RWPE2 (cell line): ENCODE measurements around the gene SREK1IP1.

ENCODE experiments used
- ATAC-seq: fragments of 200-7000 bp; cut with Tn5 transposase; 3 replicates; pipeline ENCODE4 v1.9.1; 2021; ENCODE audit warnings: low read depth
- DNase-seq: peaks from one replicate; pipeline ENCODE4 v3.0.0-alpha.2; 2020; ENCODE audit warnings: low spot score
- H3K27ac ChIP-seq: fragments of 450-650 bp; 2 replicates; pipeline ENCODE4 v1.5.1; 2017; ENCODE audit warnings: mild to moderate bottlenecking; ENCODE audit not compliant: poor library complexity, severe bottlenecking
- H3K27me3 ChIP-seq: fragments of 250-450 bp; sonication (Bioruptor Pico); 2 replicates; pipeline ENCODE4 v1.5.1; 2021; ENCODE audit warnings: mild to moderate bottlenecking, moderate library complexity; ENCODE audit not compliant: insufficient read depth, poor library complexity, severe bottlenecking
- H3K36me3 ChIP-seq: fragments of 250-450 bp; sonication (Bioruptor Pico); 2 replicates; pipeline ENCODE4 v1.5.1; 2020; ENCODE audit warnings: low read depth, mild to moderate bottlenecking, moderate library complexity
- H3K4me1 ChIP-seq: fragments of 250-450 bp; sonication (Bioruptor Pico); 2 replicates; pipeline ENCODE4 v1.5.1; 2021; ENCODE audit warnings: mild to moderate bottlenecking, moderate library complexity; ENCODE audit not compliant: insufficient read depth, poor library complexity, severe bottlenecking
- H3K4me3 ChIP-seq: fragments of 250-450 bp; sonication (Bioruptor Pico); 2 replicates; pipeline ENCODE4 v1.5.1; 2021; ENCODE audit warnings: mild to moderate bottlenecking, moderate library complexity; ENCODE audit not compliant: severe bottlenecking
- H3K9me3 ChIP-seq: fragments of 250-450 bp; sonication (Bioruptor Pico); 2 replicates; pipeline ENCODE4 v1.5.1; 2021; ENCODE audit warnings: mild to moderate bottlenecking, moderate library complexity; ENCODE audit not compliant: severe bottlenecking
- TF ChIP-seq, protein P1 (sequence below): fragments of 450-650 bp; IDR thresholded peaks from one replicate; pipeline ENCODE4 v1.5.1; 2017; ENCODE audit warnings: mild to moderate bottlenecking, moderate library complexity; ENCODE audit not compliant: poor library complexity, severe bottlenecking

SREK1IP1 gene

GRCh38 chr5:64691291-64691690, 77.2 kb downstream of the SREK1IP1 start:
- TF ChIP-seq, protein P1, sequence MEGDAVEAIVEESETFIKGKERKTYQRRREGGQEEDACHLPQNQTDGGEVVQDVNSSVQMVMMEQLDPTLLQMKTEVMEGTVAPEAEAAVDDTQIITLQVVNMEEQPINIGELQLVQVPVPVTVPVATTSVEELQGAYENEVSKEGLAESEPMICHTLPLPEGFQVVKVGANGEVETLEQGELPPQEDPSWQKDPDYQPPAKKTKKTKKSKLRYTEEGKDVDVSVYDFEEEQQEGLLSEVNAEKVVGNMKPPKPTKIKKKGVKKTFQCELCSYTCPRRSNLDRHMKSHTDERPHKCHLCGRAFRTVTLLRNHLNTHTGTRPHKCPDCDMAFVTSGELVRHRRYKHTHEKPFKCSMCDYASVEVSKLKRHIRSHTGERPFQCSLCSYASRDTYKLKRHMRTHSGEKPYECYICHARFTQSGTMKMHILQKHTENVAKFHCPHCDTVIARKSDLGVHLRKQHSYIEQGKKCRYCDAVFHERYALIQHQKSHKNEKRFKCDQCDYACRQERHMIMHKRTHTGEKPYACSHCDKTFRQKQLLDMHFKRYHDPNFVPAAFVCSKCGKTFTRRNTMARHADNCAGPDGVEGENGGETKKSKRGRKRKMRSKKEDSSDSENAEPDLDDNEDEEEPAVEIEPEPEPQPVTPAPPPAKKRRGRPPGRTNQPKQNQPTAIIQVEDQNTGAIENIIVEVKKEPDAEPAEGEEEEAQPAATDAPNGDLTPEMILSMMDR = no peak
- Histone ChIP-seq H3K4me1 (no peaks in the 10 kb centered on the region), H3K36me3 (no peaks in the 10 kb centered on the region), H3K27ac (no peak overlapping the region), H3K9me3 (no peaks in the 10 kb centered on the region), H3K4me3 (no peak overlapping the region), H3K27me3 (peaks cover 26% of the 10 kb centered on the region)
- ATAC-seq = no peak
- DNase-seq = no peak

DNA sequence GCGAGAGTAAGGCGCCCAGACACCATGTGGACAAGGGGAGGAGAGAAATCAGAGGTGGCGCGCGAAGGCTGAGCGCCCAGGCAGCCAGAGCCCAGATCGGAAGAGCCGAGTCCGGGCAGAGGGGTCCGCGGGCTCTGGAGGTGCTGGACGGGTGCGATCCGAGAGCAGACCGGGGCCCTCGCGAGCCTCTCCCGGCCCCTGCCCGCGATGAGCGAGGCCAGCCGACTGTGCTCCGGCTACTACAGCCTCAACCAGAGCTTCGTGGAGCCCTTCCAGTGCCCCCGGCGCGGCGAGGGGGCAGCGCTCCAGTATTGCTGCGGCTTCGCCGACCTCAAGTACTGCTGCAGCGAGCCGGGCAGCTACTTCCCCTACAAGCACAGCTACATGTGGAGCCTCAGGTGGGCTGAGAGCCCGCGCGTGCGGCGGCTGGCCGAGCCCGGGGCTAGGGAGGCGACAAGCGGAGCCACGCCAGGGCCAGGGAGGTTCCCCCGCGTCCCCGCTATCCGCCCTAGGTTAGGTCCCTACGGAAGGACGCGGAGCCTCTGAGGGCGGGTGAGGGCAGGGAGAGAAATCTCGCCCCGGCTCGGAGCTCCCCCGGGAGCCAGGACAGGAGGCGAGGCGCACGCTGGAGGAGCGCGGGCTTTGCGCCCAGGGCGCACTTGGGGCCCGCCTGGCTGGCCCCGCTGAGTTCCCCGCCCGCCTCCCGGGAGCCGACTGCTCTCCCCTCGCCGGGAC, 77.9 kb downstream of the SREK1IP1 start, which contains the start of gene SHISAL2B:
Gene SHISAL2B (plus strand): TSS at position 87 of the 735 bp plus-strand sequence. CDS start 121 bp downstream, at position 208.
- peaks cover 26% of the 10 kb centered on the region for H3K27me3 ChIP-seq
- no peak within 1 kb of the TSS for H3K27ac ChIP-seq
- ATAC-seq = peak; percentile 76
- no peaks in the 10 kb centered on the region for H3K36me3 ChIP-seq
- peak; percentile 64 for DNase-seq
- H3K4me3 ChIP-seq = peak within 1 kb of the TSS; percentile 31
- no peaks in the 10 kb centered on the region for H3K4me1 ChIP-seq
- TF ChIP-seq, protein P1 = no peak
- no peaks in the 10 kb centered on the region for H3K9me3 ChIP-seq

GRCh38 chr5:64690104-64690416, 78.4 kb downstream of the SREK1IP1 start:
- TF ChIP-seq, protein P1 = no peak
- peak overlapping the region; percentile 31 for H3K4me3 ChIP-seq
- no peak overlapping the region for H3K27ac ChIP-seq
- peaks cover 26% of the 10 kb centered on the region for H3K27me3 ChIP-seq
- peak; percentile 18 for ATAC-seq
- no peaks in the 10 kb centered on the region for H3K9me3 ChIP-seq
- DNase-seq = no peak
- no peaks in the 10 kb centered on the region for H3K36me3 ChIP-seq
- H3K4me1 ChIP-seq = no peaks in the 10 kb centered on the region

DNA sequence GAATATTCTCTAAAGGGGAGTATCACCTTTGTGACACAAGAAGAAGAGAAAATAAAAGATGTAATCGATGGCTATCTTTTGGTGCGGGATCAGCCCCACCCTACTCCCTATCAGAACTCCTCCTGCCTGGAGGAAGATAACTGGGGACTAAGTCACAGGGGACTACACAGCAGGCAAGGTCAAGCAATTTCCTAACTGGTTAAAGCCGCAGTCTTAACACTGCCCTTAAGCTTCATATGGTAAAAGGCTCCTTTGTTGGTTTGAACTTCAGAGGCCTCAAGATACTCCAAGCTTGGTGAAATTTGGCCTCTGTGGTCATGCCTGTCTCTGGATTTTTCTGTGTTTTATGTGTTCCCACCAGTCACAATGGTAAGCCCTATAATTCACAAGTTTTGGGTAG, 79.5 kb downstream of the SREK1IP1 start:
- Histone ChIP-seq H3K27me3 (peaks cover 26% of the 10 kb centered on the region), H3K4me3 (no peak overlapping the region), H3K27ac (no peak overlapping the region), H3K4me1 (no peaks in the 10 kb centered on the region), H3K36me3 (no peaks in the 10 kb centered on the region), H3K9me3 (no peaks in the 10 kb centered on the region)
- TF ChIP-seq, protein P1 = no peak
- DNase-seq = no peak
- ATAC-seq = no peak

DNA sequence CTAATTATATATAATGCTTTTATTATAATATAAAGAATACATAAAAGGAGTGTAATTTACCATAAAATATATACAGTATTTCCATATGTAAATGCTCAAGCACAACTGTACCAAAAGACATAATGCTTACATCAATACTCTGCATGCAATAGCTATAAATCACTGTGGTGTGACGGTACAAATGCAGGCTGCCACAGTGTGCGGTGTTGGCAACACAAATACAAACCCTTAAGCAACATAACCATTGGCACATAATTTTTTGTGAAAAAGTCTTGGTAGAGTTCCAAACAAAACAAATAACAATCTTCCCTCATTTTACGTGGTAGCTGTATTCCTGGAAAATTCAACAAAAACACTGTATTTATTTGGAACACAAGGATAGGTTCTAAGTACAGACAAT, 80.1 kb downstream of the SREK1IP1 start:
- peaks cover 26% of the 10 kb centered on the region for H3K27me3 ChIP-seq
- no peaks in the 10 kb centered on the region for H3K36me3 ChIP-seq
- H3K9me3 ChIP-seq = no peaks in the 10 kb centered on the region
- H3K4me1 ChIP-seq = no peaks in the 10 kb centered on the region
- no peak overlapping the region for H3K4me3 ChIP-seq
- TF ChIP-seq, protein P1 = no peak
- DNase-seq (no peak), ATAC-seq (no peak)
- H3K27ac ChIP-seq = no peak overlapping the region
